Upper lobe of left lung (tissue), 4 donors: ENCODE measurements around the gene MAG.

Experiments
- CTCF ChIP-seq, 6 experiments: fragments of 450-650 bp in 4 of 6; fragments of 200-600 bp in 2 of 6; sonication (generic) in 2 of 6; IDR thresholded peaks; one replicate each; pipeline ENCODE4 v1.5.1; 2016 to 2019; ENCODE audit warnings: antibody characterized with exemption in 6 of 6
- POLR2A ChIP-seq, 4 donors: fragments of 450-650 bp; IDR thresholded peaks; one replicate each; pipeline ENCODE4 v1.5.1; 2016 to 2017; ENCODE audit warnings: antibody characterized with exemption in 4 of 4, mild to moderate bottlenecking in 2 of 4
- POLR2AphosphoS5 ChIP-seq, 2 donors: sonication (generic); formaldehyde crosslinking; IDR thresholded peaks; one replicate each; pipeline ENCODE4 v1.5.1; 2017; ENCODE audit warnings: antibody characterized with exemption in 2 of 2

GRCh38 chr19:35345671-35346111, 53.7 kb downstream of the MAG start:
- no peak for TF ChIP-seq POLR2A (IDR thresholded peaks at IDR 0.05)
- no peak for TF ChIP-seq CTCF (IDR thresholded peaks at IDR 0.05)
- no peak for TF ChIP-seq POLR2AphosphoS5 (IDR thresholded peaks at IDR 0.05)
